GM06990 (cell line): ENCODE measurements around the gene MAD1L1.

Experiments
- DNase-seq: peaks from one replicate; pipeline ENCODE4 v3.0.0-alpha.2; 2011; ENCODE audit not compliant: insufficient read length; ENCODE audit errors: extremely low read depth
- H3K27me3 ChIP-seq: replicated peaks from 2 replicates; pipeline ENCODE4 v1.6.0; 2011; ENCODE audit warnings: low read length; ENCODE audit not compliant: control insufficient read depth, insufficient read depth
- H3K36me3 ChIP-seq: 2 replicates; pipeline ENCODE4 v1.5.1; 2011; ENCODE audit warnings: low read length; ENCODE audit not compliant: control insufficient read depth, insufficient read depth
- H3K4me3 ChIP-seq: replicated peaks from 2 replicates; pipeline ENCODE4 v1.5.1; 2011; ENCODE audit warnings: low read depth, mild to moderate bottlenecking, control low read depth, low read length
- TF ChIP-seq, protein P1 (sequence below): IDR thresholded peaks from 2 replicates; pipeline ENCODE4 v1.5.1; 2011; ENCODE audit warnings: low read length, control low read depth, mild to moderate bottlenecking, inconsistent platforms; ENCODE audit not compliant: insufficient read depth, poor library complexity, severe bottlenecking

The MAD1L1 gene

DNA sequence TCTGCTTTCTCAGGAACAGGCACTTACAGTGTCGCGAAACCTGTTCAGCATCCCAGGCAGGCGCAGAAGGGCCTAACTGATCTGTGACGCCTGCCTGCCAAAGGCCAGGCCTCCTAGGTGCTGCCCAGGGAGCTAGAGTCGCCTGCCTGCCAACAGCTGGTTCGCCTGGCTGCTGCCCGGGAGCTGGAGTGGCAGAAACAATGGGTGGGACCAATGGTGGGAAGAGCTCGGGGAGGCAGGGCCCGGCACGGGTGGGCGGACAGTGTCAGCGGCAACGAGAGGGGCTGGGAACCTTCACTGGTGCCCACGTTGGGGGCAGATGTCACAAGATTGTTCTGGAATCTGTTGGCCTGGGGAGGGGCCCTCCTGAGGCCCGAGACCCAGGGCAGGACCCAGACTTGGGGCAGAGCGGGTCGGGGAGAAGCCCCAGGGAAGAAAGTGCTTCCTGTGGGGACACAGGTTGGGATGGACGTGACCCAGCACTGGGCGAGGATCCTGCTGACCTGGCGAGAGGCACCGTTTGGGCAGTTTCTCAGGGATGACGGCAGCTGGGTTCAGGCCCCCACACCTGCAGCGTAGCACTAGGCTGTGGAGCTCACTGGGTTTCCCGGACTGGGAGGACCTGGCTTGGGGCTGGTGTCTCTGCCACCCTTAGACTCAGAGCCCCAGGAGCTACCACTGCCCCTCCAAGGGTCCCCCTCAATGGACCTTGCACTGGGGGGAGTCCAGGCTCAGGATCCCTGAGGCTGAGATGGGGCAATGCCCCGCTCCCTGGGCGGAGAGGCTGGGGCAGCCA, 380.8 kb downstream of the MAD1L1 start:
- no peaks in the 10 kb centered on the region; the same call in 1 of the 2 replicates for H3K36me3 ChIP-seq
- no peak overlapping the region for H3K4me3 ChIP-seq
- TF ChIP-seq, protein P1, sequence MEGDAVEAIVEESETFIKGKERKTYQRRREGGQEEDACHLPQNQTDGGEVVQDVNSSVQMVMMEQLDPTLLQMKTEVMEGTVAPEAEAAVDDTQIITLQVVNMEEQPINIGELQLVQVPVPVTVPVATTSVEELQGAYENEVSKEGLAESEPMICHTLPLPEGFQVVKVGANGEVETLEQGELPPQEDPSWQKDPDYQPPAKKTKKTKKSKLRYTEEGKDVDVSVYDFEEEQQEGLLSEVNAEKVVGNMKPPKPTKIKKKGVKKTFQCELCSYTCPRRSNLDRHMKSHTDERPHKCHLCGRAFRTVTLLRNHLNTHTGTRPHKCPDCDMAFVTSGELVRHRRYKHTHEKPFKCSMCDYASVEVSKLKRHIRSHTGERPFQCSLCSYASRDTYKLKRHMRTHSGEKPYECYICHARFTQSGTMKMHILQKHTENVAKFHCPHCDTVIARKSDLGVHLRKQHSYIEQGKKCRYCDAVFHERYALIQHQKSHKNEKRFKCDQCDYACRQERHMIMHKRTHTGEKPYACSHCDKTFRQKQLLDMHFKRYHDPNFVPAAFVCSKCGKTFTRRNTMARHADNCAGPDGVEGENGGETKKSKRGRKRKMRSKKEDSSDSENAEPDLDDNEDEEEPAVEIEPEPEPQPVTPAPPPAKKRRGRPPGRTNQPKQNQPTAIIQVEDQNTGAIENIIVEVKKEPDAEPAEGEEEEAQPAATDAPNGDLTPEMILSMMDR: no peak
- no peaks in the 10 kb centered on the region for H3K27me3 ChIP-seq
- DNase-seq: no peak

- no peak overlapping the region for H3K4me3 ChIP-seq
- TF ChIP-seq, protein P1: no peak
- DNase-seq: no peak
- H3K36me3 ChIP-seq: no peaks in the 10 kb centered on the region; the same call in none of the 2 replicates
- H3K27me3 ChIP-seq: no peaks in the 10 kb centered on the region
Measured at GRCh38 chr7:1850976-1851571, 381.7 kb downstream of the MAD1L1 start.

DNA sequence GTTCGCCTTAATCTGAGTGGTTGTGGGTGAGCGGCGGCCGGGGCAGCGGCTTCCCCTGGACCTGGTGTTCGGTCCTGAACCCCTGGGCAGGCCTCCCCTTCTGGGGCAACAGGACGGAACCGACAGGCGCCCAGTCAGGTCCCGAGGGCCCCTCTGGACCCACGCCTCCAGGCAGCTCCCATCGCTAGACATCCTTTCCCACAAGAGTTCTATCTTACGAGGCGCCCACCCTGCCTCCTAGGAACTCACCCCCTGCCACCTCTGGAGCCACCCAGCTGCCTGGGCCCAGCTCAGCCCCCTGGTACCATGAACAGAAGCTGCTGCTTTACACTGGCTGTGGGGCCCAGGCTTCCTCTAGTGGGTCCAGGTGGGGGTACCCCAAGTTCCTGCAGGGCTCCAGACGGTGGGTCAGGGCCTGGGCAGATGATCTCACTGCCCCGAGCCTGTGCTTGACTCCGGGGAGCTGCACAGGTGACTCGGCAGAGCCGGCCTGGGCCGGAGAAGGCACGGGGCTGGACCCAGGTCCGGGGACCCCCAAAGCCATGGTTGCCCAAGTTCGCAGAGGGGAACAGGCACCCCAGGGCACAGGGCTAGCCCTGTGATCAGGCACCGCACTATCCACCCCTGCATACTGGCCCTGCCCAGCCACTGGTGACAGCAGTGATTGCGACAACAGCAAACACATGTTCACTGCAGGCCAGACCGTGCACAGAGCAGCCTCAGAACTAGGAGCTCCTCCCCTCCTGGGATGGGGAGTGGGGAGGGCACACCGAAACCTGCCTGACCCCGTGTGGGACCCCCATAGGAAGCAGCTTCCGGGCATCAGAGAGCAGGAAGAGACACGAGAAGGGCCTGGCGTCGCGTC, 382.4 kb downstream of the MAD1L1 start:
- Histone ChIP-seq H3K4me3 (no peak overlapping the region), H3K27me3 (no peaks in the 10 kb centered on the region), H3K36me3 (no peaks in the 10 kb centered on the region; the same call in none of the 2 replicates)
- no peak for DNase-seq
- TF ChIP-seq, protein P1: no peak

GRCh38 chr7:1849351-1850041, 383.2 kb downstream of the MAD1L1 start:
- Histone ChIP-seq H3K36me3 (no peaks in the 10 kb centered on the region; the same call in none of the 2 replicates), H3K27me3 (no peaks in the 10 kb centered on the region), H3K4me3 (no peak overlapping the region)
- no peak for DNase-seq
- TF ChIP-seq, protein P1: no peak

DNA sequence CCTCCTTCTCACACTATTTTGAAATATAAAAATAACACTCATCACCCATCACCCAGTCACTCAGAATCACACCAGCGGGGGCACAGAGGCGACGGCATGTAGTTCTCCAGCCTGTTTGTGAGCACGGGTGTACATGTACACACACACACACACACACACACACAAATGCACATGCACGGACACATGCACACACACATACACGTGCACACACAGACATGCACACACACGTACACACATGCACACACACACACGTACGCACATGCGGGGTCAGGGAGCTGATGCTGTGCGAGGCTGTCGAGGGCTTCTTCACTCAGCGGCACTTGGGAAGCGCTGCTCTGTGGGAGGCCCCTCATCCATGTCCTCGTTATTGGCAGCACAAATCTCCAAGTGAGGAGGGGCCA, 383.8 kb downstream of the MAD1L1 start:
- no peak for DNase-seq
- TF ChIP-seq, protein P1: no peak
- H3K27me3 ChIP-seq: no peaks in the 10 kb centered on the region
- H3K36me3 ChIP-seq: no peaks in the 10 kb centered on the region; the same call in none of the 2 replicates
- no peak overlapping the region for H3K4me3 ChIP-seq
